ENCODE results near the gene SPATA13.

The SPATA13 gene

GRCh38 chr13:24261566-24261965 is 101.0 kb downstream of the SPATA13 start:
- FAIRE-seq: no peak

DNA sequence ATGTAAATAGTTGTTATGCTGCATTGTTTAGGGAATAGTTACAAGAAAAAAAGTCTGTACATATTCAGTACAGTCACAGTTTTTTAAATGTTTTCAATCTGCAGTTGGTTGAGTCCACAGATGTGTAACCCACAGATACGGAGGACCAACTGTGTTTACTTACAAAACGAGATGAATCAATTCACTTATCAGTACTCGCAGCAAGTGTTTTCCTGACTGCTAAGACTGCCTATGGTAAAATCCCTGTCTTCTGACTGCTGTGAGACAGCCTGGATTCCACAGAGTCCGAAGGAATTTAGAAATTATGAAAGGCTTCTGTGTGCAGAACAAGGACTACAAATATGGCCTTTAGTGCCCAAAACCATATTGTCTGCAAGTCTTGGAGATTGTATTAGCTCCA is 103.1 kb downstream of the SPATA13 start:
- no peak for FAIRE-seq

- no peak for FAIRE-seq
These were observed 104.5 kb downstream of the SPATA13 start for GRCh38 chr13:24264976-24265375.

DNA sequence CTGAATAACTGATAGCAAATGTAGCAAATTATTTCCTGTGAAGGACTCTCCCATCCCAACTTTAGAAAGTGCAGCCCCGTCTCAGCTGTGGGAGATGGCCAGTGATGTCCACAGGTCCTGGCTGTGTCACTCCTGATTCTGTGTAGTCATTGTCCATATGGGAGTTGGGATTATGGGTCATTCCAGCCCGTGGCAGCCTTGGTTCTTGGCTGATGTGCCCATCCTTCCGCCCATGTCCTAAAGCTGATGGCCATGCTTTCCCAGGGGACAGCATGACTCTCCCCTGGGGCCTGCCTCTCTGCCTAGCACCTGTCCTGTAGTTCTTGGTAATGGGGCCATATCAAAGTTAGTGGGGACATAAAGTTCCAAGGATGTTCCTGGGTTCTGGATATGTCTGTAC is 104.9 kb downstream of the SPATA13 start:
- no peak for FAIRE-seq

DNA sequence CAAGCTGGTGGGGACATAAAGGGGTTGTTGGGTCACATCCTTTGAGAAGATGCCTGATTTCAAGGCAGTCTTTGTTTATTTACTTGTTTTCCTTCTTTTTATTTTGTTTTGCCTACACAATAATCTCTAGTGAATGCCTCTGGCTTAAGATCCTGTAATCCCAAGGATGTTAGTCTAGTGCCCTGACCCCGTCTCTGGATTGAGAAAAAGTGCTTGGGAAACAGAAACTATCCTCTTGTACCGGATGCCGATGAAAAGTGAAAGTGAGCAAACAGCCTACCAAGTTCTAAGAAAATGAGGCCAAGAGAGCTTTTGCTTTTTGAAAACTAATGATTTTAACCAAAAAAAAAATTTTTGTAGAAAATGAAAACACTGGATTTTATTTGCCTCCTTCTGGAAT is 106.8 kb downstream of the SPATA13 start:
- FAIRE-seq: no peak

DNA sequence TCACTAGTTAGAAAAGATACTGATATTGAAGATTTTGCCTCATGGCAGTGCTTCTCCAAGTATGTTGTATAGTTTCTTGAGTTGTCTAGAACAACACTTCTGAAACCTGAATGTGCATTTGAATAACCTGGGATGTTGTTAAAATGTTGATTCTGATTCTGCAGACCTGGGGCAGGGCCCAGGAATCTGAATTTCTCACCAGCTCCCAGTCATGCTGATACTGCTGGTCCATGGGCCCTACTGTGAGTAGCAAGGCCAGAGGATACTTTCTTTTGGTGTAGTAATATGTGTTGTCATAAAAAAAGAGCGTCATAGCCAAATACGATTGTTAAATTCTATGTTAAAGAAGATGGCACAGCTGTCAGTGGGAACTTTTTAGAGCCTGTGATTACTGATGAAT is 107.3 kb downstream of the SPATA13 start:
- FAIRE-seq: no peak

DNA sequence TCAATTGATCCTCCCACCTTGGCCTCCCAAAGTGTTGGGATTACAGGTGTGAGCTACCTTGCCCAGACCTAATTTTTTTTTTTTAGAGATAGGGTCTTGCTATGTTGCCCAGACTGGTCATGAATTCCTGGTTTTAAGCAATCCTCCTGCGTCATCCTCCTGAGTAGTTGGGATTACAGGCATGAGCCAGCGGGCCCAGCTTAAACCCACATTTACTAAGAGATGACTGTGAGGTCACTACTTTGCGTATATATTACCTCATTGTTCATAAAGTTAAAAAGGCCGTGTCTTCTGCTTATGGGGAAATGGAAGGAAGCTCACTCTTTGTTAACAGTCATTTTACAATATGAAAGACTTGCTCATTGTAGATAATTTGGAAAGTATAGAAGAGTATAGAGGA is 109.3 kb downstream of the SPATA13 start:
- FAIRE-seq: no peak

DNA sequence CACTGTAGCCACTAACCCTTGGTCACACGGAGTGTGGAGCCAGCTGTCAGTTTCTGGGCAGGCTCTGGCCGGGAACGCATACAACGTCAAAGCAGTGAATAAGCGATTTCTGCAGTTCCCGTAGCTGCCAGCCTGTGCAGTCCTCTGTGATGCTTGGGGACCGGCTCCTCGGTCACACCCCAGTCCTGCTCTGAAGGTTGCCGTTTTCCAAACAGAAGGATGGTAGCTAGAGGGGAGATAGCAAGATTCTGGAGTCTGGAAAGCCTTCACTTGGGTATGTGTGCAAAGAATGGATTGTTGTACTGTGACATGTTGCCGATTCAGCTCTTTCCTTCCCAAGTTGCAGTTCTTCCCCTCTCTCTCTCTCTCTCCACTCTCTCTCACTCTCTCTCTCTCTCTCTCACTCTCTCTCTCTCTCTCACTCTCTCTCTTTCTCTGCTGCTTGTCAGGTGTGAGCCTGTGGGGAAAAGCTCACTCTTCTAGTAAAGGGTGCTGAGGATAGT is 110.2 kb downstream of the SPATA13 start:
- no peak for FAIRE-seq

DNA sequence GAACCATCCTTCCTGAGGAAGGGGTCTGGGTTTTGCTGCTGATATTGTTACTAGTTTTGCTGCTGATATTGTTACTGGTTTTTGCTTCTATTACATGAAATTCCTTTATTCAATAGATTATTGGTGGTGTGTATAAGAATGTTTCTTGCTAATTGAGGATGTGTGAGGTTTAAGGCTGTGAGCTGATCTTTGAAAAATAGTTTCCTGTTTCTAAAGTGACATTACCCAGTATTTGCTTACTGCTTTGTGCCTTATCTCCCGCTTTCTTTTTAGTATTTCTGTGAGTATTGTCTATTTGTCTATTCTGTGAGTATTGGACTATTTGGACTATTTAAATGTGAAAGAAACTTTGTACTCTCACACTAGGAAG is 110.7 kb downstream of the SPATA13 start:
- no peak for FAIRE-seq

DNA sequence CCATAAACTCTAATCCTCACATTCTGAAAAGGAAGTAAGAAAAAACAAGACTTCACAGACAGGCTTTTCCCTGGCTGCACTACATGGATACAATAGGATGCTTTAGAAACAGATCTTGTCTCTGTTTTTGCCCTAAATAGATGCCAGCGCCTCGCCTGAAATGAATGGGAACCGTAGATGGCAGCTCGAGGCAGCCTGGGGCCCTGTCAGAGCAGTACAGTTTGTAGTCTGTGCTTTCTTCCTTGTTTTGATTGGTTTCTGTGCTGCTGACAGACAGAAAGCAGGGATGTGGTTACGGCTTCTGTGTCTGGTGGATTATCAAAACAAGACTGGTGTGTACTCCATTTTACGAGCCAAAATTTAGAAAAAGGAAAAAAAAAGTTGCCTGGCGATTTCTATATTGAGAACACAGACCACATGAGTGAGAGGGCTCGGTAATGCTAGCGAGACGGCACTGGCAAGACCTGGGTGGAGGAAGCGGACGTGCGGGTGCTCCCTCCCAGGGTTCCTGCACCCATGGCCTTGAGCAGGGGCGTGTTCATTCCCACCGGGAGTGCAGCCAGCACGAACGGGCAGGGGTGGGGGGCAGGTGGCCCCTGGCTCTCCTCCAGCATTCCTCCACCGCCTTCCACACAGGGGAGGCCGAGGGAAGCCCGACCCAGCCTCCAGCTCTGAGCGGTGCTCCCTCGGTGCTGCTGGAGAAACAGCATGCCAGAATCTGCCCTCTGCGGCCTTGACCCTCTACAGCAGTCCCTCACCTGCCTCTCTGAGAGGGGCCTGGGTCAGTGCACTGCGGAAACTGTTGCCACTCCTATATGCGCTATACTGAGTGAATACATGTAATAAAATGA is 111.3 kb downstream of the SPATA13 start:
- FAIRE-seq: no peak

DNA sequence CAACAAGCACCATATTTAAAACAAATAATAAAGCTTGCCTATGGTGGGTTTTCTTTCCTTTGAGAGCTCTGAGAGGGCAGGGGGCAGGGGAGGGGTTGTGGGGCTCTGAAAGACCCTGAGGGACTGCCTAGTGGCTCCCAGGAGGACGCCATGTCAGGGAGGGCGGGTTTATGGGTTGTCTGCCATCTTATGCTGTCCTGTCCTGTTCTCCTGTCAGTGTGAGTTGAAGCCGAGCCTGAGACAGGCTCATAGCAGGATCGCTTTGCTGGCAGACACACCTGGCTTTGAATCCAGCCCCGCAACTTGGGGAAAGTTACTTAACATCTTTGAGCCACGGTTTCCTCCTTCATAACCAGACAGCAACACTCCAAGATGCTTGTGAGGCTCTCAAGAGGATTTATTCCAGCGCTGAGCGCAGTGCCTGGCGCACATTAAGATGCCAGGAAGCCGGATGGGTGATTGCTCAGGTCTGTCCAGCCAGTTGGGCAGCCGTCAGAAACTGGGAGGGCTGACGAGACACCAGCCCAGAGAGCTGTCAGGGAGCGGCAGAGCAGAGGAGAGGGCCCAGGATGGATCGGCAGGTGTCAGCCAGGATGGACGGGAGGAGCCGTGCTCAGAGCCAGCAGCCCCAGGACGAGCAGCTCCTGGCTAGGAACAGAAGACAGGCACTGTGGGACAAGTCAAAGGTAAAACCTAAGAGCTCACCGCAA is 112.1 kb downstream of the SPATA13 start:
- FAIRE-seq: no peak

DNA sequence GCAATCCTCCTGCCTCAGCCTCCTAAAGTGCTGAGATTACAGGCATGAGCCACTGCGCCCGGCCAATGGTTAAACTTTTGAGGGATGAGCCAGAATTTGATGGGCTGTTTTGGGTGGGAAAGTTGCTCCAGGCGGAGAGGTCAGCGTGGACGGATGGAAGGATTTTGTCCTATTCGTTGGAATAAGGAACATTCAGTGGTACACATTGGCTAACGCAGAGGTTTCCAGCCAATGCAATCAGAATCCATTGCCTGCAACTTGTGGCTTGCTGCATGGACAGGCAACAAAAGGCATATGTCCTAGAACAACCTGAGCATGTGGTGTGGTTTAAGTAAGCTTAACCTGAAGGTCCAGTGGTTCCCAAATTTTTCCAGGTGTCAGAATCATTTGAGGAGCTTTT is 113.4 kb downstream of the SPATA13 start:
- FAIRE-seq: no peak

- FAIRE-seq: no peak
These were observed 114.0 kb downstream of the SPATA13 start for GRCh38 chr13:24274452-24275021.

- FAIRE-seq: no peak
These were observed 114.5 kb downstream of the SPATA13 start for GRCh38 chr13:24275041-24275440.

GRCh38 chr13:24276306-24276705 is 115.8 kb downstream of the SPATA13 start:
- FAIRE-seq: no peak

DNA sequence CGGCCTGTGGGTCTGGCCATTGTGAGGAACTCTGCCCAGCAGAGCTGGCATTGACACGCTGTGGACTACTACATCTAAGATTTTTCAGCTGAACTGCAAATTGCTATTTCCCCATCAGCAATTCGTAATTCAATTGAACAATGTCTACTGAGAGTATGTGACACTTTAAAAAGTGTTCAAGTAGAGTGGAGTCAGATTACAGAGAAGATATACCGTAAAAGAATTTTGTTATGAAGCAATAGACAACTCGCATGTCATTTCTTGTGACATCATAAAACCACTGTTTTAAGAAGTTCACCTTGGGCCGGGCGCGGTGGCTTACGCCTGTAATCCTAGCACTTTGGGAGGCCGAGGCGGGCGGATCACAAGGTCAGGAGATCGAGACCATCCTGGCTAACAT is 116.3 kb downstream of the SPATA13 start:
- no peak for FAIRE-seq

DNA sequence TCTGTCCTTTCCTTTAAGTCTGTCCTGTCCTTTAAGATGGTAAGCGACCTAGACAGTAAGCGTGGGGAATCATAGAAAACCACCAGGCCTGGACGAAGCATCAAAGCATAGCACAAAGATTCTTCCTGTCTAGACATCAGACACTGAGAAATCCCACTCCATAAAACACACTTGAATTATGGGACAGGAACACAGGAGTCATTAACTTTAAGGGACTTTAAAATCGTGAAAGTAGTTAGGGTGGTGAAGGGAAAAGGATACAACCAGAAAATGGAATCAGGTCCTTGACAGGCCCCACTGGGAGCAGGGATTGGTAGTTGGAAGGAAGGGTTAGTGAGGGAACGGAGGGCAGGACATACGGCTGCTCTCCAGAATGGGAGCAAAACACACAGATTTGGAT is 117.2 kb downstream of the SPATA13 start:
- FAIRE-seq: no peak

DNA sequence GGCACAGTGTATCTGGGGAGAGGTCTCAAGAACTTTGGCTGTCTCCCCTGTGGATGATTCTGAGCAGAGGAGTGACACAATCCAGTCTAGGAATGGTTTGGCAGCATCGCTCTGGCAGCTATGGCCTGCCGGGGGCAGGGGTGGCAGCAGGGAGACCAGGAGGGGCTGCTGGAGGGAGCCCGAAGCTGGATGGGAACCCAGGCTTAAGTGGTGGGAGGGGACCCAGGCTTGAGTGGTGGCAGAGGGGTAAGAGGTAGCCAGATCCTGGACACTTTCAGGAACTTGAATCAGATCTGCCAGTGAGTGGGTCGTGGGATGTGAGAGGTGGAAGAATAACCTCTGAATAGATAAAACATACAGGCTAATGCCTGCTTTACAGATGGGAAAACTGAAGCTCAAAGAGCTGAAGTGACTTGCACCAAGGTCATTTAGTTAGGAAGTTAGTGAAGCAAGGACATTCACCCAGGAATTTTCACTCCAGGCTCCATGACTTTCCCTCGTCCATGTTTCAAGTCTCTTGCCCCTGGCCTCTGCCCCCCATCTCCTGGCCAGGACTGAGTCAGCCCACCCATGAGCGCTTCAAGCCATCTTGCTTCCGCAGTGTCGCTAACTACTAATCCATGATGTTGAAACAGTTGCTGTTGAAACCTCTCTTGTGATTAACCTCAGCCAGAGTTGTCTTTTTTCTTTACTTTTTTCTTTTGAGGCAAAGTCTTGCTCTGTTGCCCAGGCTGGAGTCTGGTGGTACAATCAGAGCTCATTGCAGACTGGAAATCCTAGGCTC is 119.0 kb downstream of the SPATA13 start:
- FAIRE-seq: no peak

- FAIRE-seq: no peak
These were observed 120.2 kb downstream of the SPATA13 start for GRCh38 chr13:24280720-24281119.

DNA sequence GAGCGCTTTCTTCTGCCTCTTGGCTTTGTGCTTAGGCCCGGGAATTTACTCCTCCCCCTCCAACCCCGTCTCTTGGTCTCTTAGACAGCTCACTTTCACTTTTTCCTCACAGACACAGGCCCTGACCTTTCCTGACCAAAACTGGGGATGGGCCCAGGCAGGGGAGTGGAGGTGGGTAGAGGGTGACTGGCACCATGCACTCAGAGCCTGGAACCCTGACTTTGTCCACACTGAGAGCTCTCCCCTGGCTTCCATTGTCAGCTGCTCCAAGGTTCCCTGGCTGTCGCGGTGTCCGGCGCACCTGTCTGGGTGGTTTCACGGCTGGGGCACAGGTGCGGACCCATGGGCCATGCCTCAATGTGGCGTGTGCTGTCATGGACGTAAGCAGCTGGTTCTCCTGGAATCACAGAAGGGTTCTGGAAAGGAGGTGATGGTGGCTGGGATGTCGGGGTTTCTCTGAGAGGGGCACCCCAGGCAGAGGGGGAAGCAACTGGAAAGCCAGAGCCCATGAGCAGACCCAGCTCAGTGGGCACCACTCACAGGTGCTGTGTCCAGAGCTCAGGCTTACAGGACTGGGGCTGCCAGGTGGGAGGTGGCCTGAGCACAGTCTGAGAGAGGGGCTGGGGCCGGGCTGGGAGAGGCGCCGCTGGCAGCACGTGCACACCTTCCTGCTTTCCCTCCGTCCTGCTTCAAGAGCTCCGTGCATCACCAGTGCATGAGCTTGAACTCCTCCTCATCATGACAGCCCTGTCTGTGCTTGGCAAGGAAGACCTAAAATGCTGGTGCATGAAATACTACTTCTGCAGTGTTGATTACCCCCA is 120.9 kb downstream of the SPATA13 start:
- no peak for FAIRE-seq

GRCh38 chr13:24282256-24282655 is 121.7 kb downstream of the SPATA13 start:
- no peak for FAIRE-seq
